Measurements from ENCODE around the gene GPRC5B.

The GPRC5B gene

GRCh38 chr16:19809693-19810092, 75.0 kb downstream of the GPRC5B start:
- H3K27me3 Mint-ChIP-seq = no peaks in the 10 kb centered on the region
- H3K27ac Mint-ChIP-seq = no peak overlapping the region
- peaks cover 11% of the 10 kb centered on the region for H3K9me3 Mint-ChIP-seq
- DNase-seq = no peak
- H3K36me3 Mint-ChIP-seq (ENCODE audit: low read depth) = no peaks in the 10 kb centered on the region
- H3K4me1 Mint-ChIP-seq (ENCODE audit: low read depth) = peaks cover 9% of the 10 kb centered on the region
- no peak overlapping the region for H3K4me3 Mint-ChIP-seq

- Mint-ChIP-seq H3K36me3 (ENCODE audit: low read depth) (no peaks in the 10 kb centered on the region), H3K4me3 (no peak overlapping the region), H3K9me3 (peaks cover 11% of the 10 kb centered on the region), H3K27ac (no peak overlapping the region), H3K4me1 (ENCODE audit: low read depth) (peaks cover 13% of the 10 kb centered on the region), H3K27me3 (no peaks in the 10 kb centered on the region)
- DNase-seq = no peak
These were observed 75.5 kb downstream of the GPRC5B start for GRCh38 chr16:19809121-19809635.

- no peak overlapping the region for H3K27ac Mint-ChIP-seq
- H3K4me3 Mint-ChIP-seq = no peak overlapping the region
- no peaks in the 10 kb centered on the region for H3K36me3 Mint-ChIP-seq (ENCODE audit: low read depth)
- H3K27me3 Mint-ChIP-seq = no peaks in the 10 kb centered on the region
- no peak for DNase-seq
- peaks cover 11% of the 10 kb centered on the region for H3K9me3 Mint-ChIP-seq
- peaks cover 15% of the 10 kb centered on the region for H3K4me1 Mint-ChIP-seq (ENCODE audit: low read depth)
These were observed 76.5 kb downstream of the GPRC5B start for GRCh38 chr16:19808061-19808641.

All from activated T-cell treated with anti-CD3 and anti-CD28 coated beads, Interleukin-2, amount 50 U/mL, for 24 hours (primary cell).